Mucosa of descending colon (tissue), 3 donors: ENCODE measurements around the gene TMEM184A. TPM values are rescaled to one million over a fixed set of nuclear protein-coding genes. Genes with fewer than 3 reads are reported as not detected.

Experiments used
- ATAC-seq: fragments of 200-7000 bp; cut with Tn5 transposase; one replicate; pipeline ENCODE4 v1.9.1; 2020; ENCODE audit warnings: mild to moderate bottlenecking, moderate library complexity
- DNase-seq, 3 donors: peaks; one replicate each; pipeline ENCODE4 v3.0.0-alpha.2; 2020
- H3K36me3 ChIP-seq: fragments of 200-600 bp; one replicate; pipeline ENCODE4 v1.8.0; 2021; ENCODE audit warnings: low read depth, mild to moderate bottlenecking
- H3K4me1 ChIP-seq: fragments of 200-600 bp; one replicate; pipeline ENCODE4 v1.8.0; 2021; ENCODE audit warnings: low read depth, mild to moderate bottlenecking
- H3K4me3 ChIP-seq: fragments of 200-600 bp; one replicate; pipeline ENCODE4 v1.8.0; 2021; ENCODE audit warnings: mild to moderate bottlenecking
- H3K9me3 ChIP-seq: fragments of 200-600 bp; one replicate; pipeline ENCODE4 v1.8.0; 2021; ENCODE audit warnings: mild to moderate bottlenecking
- intact Hi-C, 2 donors: fragments of 100-400 bp; cut with DNase I in 1 of 2; cut with micrococcal nuclease in 1 of 2; formaldehyde crosslinking; loops; one replicate each; pipeline versions ENCODE4 v1.11.0 to v1.11.1; 2022; cut with DNase I, micrococcal nuclease
- total RNA-seq, 3 donors: library from RNA; stranded (reverse); fragmentation: NEBNext Ultra II Directional in 2 of 3; extraction: Animal tissue kit (Norgen Biotek cat#: 25700) in 2 of 3; gene quantifications; one replicate each; pipeline versions ENCODE4 v1.2.1 to v1.2.4, GENCODE V29; 2021 to 2023
- TF ChIP-seq, protein P1 (sequence below): fragments of 200-600 bp; IDR thresholded peaks from one replicate; pipeline ENCODE4 v1.8.0; 2022; ENCODE audit warnings: antibody characterized with exemption, mild to moderate bottlenecking
- donor health status: DM: no; HTN: no; CAD: no; lungs with moderate emphysema.
- donor health status: DM: no; HTN: no; CAD: no.
- donor health status: DM: no; HTN: yes; CAD: no.

TMEM184A gene
- total RNA-seq, 3 donors from 2014 or later = 36.7 to 87.9 (median 66.0) TPM

GRCh38 chr7:1548944-1549343, 7.1 kb downstream of the TMEM184A start:
- TF ChIP-seq, protein P1, sequence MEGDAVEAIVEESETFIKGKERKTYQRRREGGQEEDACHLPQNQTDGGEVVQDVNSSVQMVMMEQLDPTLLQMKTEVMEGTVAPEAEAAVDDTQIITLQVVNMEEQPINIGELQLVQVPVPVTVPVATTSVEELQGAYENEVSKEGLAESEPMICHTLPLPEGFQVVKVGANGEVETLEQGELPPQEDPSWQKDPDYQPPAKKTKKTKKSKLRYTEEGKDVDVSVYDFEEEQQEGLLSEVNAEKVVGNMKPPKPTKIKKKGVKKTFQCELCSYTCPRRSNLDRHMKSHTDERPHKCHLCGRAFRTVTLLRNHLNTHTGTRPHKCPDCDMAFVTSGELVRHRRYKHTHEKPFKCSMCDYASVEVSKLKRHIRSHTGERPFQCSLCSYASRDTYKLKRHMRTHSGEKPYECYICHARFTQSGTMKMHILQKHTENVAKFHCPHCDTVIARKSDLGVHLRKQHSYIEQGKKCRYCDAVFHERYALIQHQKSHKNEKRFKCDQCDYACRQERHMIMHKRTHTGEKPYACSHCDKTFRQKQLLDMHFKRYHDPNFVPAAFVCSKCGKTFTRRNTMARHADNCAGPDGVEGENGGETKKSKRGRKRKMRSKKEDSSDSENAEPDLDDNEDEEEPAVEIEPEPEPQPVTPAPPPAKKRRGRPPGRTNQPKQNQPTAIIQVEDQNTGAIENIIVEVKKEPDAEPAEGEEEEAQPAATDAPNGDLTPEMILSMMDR = no peak
- DNase-seq (no peak), ATAC-seq (no peak)
- no peaks in the 10 kb centered on the region for H3K36me3 ChIP-seq
- H3K9me3 ChIP-seq = no peaks in the 10 kb centered on the region
- H3K4me3 ChIP-seq = no peak overlapping the region
- H3K4me1 ChIP-seq = no peaks in the 10 kb centered on the region
- intact Hi-C loops = no loop called here

- no peak for ATAC-seq
These were observed 7.6 kb downstream of the TMEM184A start for GRCh38 chr7:1548438-1548831.

DNA sequence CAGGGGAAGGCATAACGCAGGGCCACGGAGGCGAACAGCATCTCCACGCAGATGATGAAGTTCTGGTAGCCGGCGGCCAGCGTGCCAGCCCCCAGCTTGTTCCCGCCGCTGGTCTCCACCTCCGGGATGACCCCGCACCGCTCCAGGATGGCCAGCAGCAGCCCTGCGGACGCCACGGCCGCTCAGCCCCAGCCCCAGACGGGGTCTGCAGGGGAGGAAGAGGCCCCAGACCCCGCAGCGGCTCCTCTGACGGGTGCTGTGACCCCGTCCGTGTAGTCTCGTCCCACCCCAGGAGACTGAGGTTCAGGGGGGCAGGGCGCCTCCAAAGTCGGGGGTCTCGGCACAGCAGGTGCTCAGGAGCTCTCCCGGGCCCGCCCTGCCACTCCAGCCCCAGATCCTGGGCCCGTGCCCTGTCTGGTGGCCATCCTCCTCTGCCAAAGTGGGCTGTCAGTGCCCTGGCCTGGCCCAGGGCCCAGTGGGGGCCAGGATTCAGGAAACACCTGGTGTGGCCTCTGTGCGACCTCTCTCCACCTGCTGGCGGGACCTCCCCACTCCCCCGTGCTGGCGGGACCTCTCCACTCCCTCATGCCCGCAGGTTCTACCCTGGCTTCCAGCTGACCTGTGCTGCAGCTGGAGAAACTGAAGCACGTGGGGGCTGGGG, 8.1 kb downstream of the TMEM184A start:
- no peaks in the 10 kb centered on the region for H3K4me1 ChIP-seq
- TF ChIP-seq, protein P1 = no peak
- no peak overlapping the region for H3K4me3 ChIP-seq
- intact Hi-C loops = no loop called here
- H3K9me3 ChIP-seq = no peaks in the 10 kb centered on the region
- H3K36me3 ChIP-seq = no peaks in the 10 kb centered on the region
- ATAC-seq (no peak), DNase-seq (no peak)

More at GRCh38 chr7:1548438-1548831, 7.6 kb downstream of the TMEM184A start:
- TF ChIP-seq, protein P1 = no peak
- Histone ChIP-seq H3K9me3 (no peaks in the 10 kb centered on the region), H3K36me3 (no peaks in the 10 kb centered on the region), H3K4me1 (no peaks in the 10 kb centered on the region), H3K4me3 (no peak overlapping the region)
- DNase-seq = no peak
- intact Hi-C loops = no loop called here

GRCh38 chr7:1546909-1547776, 8.9 kb downstream of the TMEM184A start:
- no peak overlapping the region for H3K4me3 ChIP-seq
- H3K36me3 ChIP-seq = no peaks in the 10 kb centered on the region
- H3K9me3 ChIP-seq = no peaks in the 10 kb centered on the region
- TF ChIP-seq, protein P1 = no peak
- DNase-seq = no peak
- intact Hi-C loops = no loop called here
- no peak for ATAC-seq
- no peaks in the 10 kb centered on the region for H3K4me1 ChIP-seq

GRCh38 chr7:1546274-1546908, 9.6 kb downstream of the TMEM184A start:
- TF ChIP-seq, protein P1 = no peak
- Histone ChIP-seq H3K9me3 (no peaks in the 10 kb centered on the region), H3K4me1 (no peaks in the 10 kb centered on the region), H3K36me3 (no peaks in the 10 kb centered on the region), H3K4me3 (no peak overlapping the region)
- no peak for ATAC-seq
- DNase-seq = no peak
- intact Hi-C loops = no loop called here
